CD8-positive, alpha-beta memory T cell (primary cell): ENCODE measurements around the gene SMARCC1. TPM values are rescaled to one million over a fixed set of nuclear protein-coding genes. Genes with fewer than 3 reads are reported as not detected.

ENCODE experiments used
- CTCF ChIA-PET: fragments of 350-600 bp; sonication (Branson Sonifier 250); formaldehyde crosslinking; loops from one replicate; lab custom pipeline; 2021; ENCODE audit warnings: antibody characterized with exemption; lab: Charles Lee
- POLR2A ChIA-PET: fragments of 350-600 bp; sonication (Branson Sonifier 250); formaldehyde crosslinking; loops from one replicate; lab custom pipeline; 2021; ENCODE audit warnings: antibody characterized with exemption; lab: Charles Lee
- DNase-seq, 5 donors: peaks; one replicate each; pipeline versions ENCODE4 v3.0.0 to v3.0.0-alpha.2; 2020 to 2022; ENCODE audit warnings: mixed read lengths in 1 of 5
- H3K27ac ChIP-seq: one replicate; pipeline ENCODE4 v1.7.0; 2013; ENCODE audit warnings: low read depth, mild to moderate bottlenecking, low read length, moderate library complexity
- H3K27me3 ChIP-seq: 2 replicates; pipeline ENCODE4 v1.7.0; 2013; ENCODE audit warnings: low read length, mild to moderate bottlenecking; ENCODE audit not compliant: insufficient read depth, poor library complexity, severe bottlenecking
- H3K36me3 ChIP-seq: 2 replicates; pipeline ENCODE4 v1.7.0; 2013; ENCODE audit warnings: mild to moderate bottlenecking, low read length, moderate library complexity; ENCODE audit not compliant: insufficient read depth
- H3K4me1 ChIP-seq: 2 replicates; pipeline ENCODE4 v1.7.0; 2013; ENCODE audit warnings: mild to moderate bottlenecking, low read length, moderate library complexity; ENCODE audit not compliant: insufficient read depth
- H3K4me3 ChIP-seq: 2 replicates; pipeline ENCODE4 v1.7.0; 2013; ENCODE audit warnings: mild to moderate bottlenecking, low read length
- H3K9me3 ChIP-seq: 2 replicates; pipeline ENCODE4 v1.7.0; 2013; ENCODE audit warnings: mild to moderate bottlenecking, low read length
- H3K27ac Mint-ChIP-seq, 8 donors: one replicate each; pipeline ENCODE4 v1.8.0; 2020 to 2021; ENCODE audit warnings: mixed read lengths in 8 of 8, mild to moderate bottlenecking in 6 of 8, inconsistent platforms in 3 of 8, moderate library complexity in 3 of 8
- H3K27me3 Mint-ChIP-seq, 2 donors: one replicate each; pipeline ENCODE4 v1.8.0; 2020 to 2021; ENCODE audit warnings: mixed read lengths in 2 of 2, mild to moderate bottlenecking in 1 of 2, moderate library complexity in 1 of 2
- H3K36me3 Mint-ChIP-seq, 3 donors: one replicate each; pipeline ENCODE4 v1.8.0; 2020 to 2021; ENCODE audit warnings: mixed read lengths in 3 of 3, inconsistent platforms in 1 of 3, mild to moderate bottlenecking in 1 of 3
- H3K4me1 Mint-ChIP-seq, 3 donors: one replicate each; pipeline ENCODE4 v1.8.0; 2020 to 2021; ENCODE audit warnings: mixed read lengths in 3 of 3, inconsistent platforms in 1 of 3, mild to moderate bottlenecking in 1 of 3
- H3K4me3 Mint-ChIP-seq, 7 donors: one replicate each; pipeline ENCODE4 v1.8.0; 2020 to 2021; ENCODE audit warnings: mixed read lengths in 7 of 7, mild to moderate bottlenecking in 6 of 7, moderate library complexity in 4 of 7, inconsistent platforms in 2 of 7
- H3K9me3 Mint-ChIP-seq, 5 donors: one replicate each; pipeline ENCODE4 v1.8.0; 2020 to 2022; ENCODE audit warnings: mixed read lengths in 5 of 5, mild to moderate bottlenecking in 3 of 5, moderate library complexity in 2 of 5, inconsistent platforms in 1 of 5
- polyA plus RNA-seq: library from polyadenylated mRNA; unstranded; fragments of 300-500 nt; fragmentation: Illumina TruSeq; gene quantifications from one replicate; pipeline ENCODE4 v1.2.3, GENCODE V29; 2021
- total RNA-seq, 2 experiments: library from RNA; stranded (reverse); gene quantifications; one replicate each; pipeline ENCODE4 v1.2.3, GENCODE V29; 2021

The SMARCC1 gene
- total and polyA plus RNA-seq, 3 experiments from 2014 or later: 54.6 to 107 (median 100) TPM

DNA sequence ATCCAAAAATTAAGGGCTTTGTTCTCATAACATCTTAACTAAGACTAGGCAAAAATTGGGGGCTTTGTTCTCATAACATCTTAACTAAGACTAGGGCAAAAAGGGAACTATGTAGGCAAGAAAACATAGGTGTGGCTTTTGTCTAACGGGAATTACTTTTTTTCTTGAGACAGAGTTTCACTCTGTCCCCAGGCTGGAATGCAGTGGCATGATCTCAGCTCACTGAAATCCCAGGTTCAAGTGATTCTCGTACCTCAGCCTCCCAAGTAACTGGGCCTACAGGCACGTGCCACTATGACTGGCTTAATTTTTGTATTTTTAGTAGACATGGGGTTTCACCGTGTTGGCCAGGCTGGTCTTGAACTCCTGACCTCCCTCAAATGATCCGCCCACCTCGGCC lies 153.3 kb downstream of the SMARCC1 start:
- Mint-ChIP-seq H3K36me3 (peaks cover 6 to 81% (median 23%) of the 10 kb centered on the region in 3 donors), H3K27me3 (no peaks in the 10 kb centered on the region), H3K4me1 (peaks cover 0 to 2% (median 0%) of the 10 kb centered on the region in 3 donors), H3K27ac (peak overlapping the region in 4 of 8 donors; percentile 7 to 80 (median 34)), H3K4me3 (no peak overlapping the region), H3K9me3 (no peaks in the 10 kb centered on the region)
- Histone ChIP-seq H3K27ac (no peak overlapping the region), H3K9me3 (no peaks in the 10 kb centered on the region), H3K4me1 (no peaks in the 10 kb centered on the region), H3K36me3 (peaks cover 30% of the 10 kb centered on the region), H3K27me3 (no peaks in the 10 kb centered on the region), H3K4me3 (no peak overlapping the region)
- CTCF ChIA-PET: no interaction called here
- DNase-seq: no peak
- POLR2A ChIA-PET: no interaction called here

DNA sequence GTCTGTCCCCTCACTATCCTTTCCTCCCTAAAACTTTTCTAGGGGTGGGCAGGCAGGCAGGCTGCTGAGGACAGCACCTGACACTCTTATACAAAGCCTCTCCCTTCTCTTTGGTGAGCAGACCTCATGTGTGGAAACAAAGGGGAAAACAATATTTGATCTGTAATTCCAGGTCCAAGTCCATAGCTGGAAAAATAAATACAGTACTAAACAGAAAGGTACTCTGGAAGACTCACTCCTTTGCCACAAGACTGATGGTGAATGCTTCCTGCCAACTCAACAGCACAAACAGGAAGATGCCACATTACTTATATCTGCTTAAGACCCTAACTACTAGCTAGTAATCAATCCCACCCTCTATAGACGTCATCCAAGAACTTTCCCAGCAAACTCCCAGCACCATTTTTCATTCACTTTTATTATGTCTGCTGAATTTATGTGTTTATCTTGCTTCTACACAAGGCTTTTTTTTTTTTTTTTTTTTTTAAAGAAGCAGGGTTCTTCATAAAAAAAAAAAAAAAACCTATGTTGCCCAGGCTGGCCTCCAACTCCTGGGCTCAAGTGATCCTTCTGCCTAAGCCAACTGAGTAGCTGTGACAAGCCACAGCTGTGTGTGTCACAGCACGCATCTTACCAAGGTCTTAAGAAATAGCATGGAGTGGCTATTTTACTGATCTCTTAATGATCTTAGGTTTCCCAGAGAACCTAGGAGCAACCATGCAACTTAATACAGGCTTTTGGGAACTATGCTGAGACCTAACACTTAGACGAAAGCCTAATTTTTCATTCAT lies 158.8 kb downstream of the SMARCC1 start:
- Histone ChIP-seq H3K4me1 (no peaks in the 10 kb centered on the region), H3K27ac (no peak overlapping the region), H3K36me3 (peaks cover 26% of the 10 kb centered on the region), H3K27me3 (no peaks in the 10 kb centered on the region), H3K4me3 (no peak overlapping the region), H3K9me3 (no peaks in the 10 kb centered on the region)
- Mint-ChIP-seq H3K4me1 (peaks cover 0 to 5% (median 0%) of the 10 kb centered on the region in 3 donors), H3K9me3 (no peaks in the 10 kb centered on the region), H3K27me3 (no peaks in the 10 kb centered on the region), H3K4me3 (no peak overlapping the region), H3K27ac (peak overlapping the region in 3 of 8 donors; percentile 19 to 35 (median 32)), H3K36me3 (peaks cover 8 to 74% (median 29%) of the 10 kb centered on the region in 3 donors)
- ChIA-PET CTCF (no interaction called here), POLR2A (no interaction called here)
- no peak for DNase-seq

DNA sequence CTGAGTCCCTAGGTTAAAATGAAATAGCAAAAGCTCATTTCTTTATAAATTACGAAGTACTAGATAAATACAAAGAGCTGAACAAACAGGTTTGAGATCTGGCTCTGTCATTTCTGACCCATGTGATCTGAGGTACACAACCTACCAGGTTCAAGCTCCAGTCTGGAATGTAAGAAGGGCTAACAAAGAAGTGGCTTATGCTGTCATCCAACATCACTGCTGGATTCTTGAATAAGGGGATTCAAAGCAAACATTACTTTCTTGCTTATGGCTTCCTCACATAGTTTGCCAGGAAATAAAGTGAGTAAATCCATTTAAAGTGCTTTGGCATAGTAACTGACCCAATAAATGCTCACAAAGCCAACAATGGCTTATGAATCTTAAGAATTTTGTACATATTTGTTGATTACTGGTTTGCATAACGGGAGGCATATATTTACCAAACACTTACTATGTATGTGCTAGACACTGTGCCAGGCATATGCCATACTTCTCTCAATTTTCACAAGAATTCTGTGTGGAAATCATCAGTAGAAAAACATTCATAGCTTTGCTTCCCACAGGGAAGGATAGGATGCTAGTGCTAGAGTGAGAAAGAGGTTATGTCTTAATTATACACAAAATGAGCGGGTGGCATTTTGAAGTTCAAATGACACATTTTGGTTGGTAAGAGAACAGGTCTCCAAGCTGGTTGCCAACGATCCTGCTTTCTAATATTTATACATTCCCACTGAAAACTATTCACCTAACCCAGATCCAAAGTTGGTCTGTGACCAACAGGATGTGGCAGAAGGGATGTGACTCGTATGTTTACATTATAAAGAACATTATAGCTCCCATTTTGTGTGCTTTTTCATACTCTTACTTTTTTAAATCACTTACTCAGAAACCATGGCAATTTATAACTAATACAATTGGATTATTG lies 164.3 kb downstream of the SMARCC1 start:
- Histone ChIP-seq H3K9me3 (no peaks in the 10 kb centered on the region), H3K27ac (no peak overlapping the region), H3K4me3 (no peak overlapping the region), H3K4me1 (no peaks in the 10 kb centered on the region), H3K36me3 (peaks cover 46% of the 10 kb centered on the region), H3K27me3 (no peaks in the 10 kb centered on the region)
- Mint-ChIP-seq H3K4me3 (no peak overlapping the region), H3K9me3 (no peaks in the 10 kb centered on the region), H3K27me3 (peaks cover 0 to 1% of the 10 kb centered on the region in 2 donors), H3K4me1 (peaks cover 0 to 7% (median 0%) of the 10 kb centered on the region in 3 donors), H3K27ac (peak overlapping the region in 3 of 8 donors; percentile 17 to 39 (median 24)), H3K36me3 (peaks cover 8 to 55% (median 36%) of the 10 kb centered on the region in 3 donors)
- CTCF ChIA-PET: no interaction called here
- no peak for DNase-seq
- POLR2A ChIA-PET: interaction anchor here (0.6 kb wide), 1 partner anchor 275 kb away, joined by 3 read pairs; no protein-coding TSS in a partner anchor

DNA sequence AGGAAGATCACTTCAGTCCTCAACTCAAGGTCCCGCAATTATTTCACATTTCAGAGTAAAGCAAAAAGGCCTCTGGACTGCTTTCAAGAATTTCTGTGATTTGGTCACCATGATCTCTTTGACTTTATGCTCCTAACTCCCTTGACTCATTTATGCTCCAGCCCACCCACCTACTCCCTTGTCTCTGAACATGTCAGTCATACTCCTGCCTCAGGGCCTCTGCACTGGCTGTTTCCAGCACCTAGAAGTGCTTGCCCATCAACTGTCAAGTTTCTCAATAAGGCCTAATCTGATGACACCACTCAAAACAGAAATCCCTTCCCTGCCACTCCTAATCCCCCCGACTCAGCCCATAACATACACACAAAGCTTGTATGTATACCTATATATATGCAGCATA lies 166.9 kb downstream of the SMARCC1 start:
- H3K27ac ChIP-seq: no peak overlapping the region
- Mint-ChIP-seq H3K4me3 (no peak overlapping the region), H3K27me3 (peaks cover 0 to 1% of the 10 kb centered on the region in 2 donors), H3K27ac (no peak overlapping the region), H3K4me1 (peaks cover 0 to 7% (median 0%) of the 10 kb centered on the region in 3 donors), H3K36me3 (peaks cover 9 to 59% (median 35%) of the 10 kb centered on the region in 3 donors), H3K9me3 (no peaks in the 10 kb centered on the region)
- H3K9me3 ChIP-seq: no peaks in the 10 kb centered on the region
- H3K36me3 ChIP-seq: peaks cover 42% of the 10 kb centered on the region
- ChIA-PET CTCF (no interaction called here), POLR2A (no interaction called here)
- no peaks in the 10 kb centered on the region for H3K4me1 ChIP-seq
- H3K4me3 ChIP-seq: no peak overlapping the region
- H3K27me3 ChIP-seq: no peaks in the 10 kb centered on the region
- no peak for DNase-seq

DNA sequence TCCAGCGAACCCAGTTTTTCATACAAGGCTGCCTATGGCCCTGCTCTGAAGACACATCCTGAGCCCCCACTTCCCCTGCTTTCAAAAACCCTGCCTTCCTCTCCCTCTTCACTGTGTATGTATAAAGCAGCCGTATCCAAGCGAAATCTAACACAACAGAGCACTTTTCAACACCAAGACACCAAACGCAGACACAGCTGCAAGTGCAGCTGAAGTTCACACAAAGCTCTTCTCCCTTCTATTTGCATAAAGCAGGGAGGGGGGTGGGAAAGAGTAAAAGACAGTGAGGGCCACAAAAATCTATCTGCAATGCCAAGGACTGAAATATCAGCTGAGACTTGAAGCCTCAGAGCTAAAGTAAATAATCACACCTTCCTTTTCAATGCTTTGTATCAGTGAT lies 168.0 kb downstream of the SMARCC1 start:
- no peak for DNase-seq
- H3K9me3 ChIP-seq: no peaks in the 10 kb centered on the region
- no peak overlapping the region for H3K4me3 ChIP-seq
- no peaks in the 10 kb centered on the region for H3K4me1 ChIP-seq
- no peaks in the 10 kb centered on the region for H3K9me3 Mint-ChIP-seq
- H3K27ac ChIP-seq: no peak overlapping the region
- H3K36me3 ChIP-seq: peaks cover 36% of the 10 kb centered on the region
- peaks cover 3 to 58% (median 30%) of the 10 kb centered on the region in 3 donors for H3K36me3 Mint-ChIP-seq
- H3K4me1 Mint-ChIP-seq: peaks cover 0 to 3% (median 0%) of the 10 kb centered on the region in 3 donors
- CTCF ChIA-PET: interaction anchor here (0.6 to 0.7 kb wide), 2 partner anchors 170 to 202 kb away, joined by 3 read pairs; no protein-coding TSS in a partner anchor
- H3K27me3 Mint-ChIP-seq: peaks cover 0 to 1% of the 10 kb centered on the region in 2 donors
- no peak overlapping the region for H3K4me3 Mint-ChIP-seq
- POLR2A ChIA-PET: interaction anchor here (0.6 kb wide), 1 partner anchor 27 kb away, joined by 7 read pairs; no protein-coding TSS in a partner anchor
- H3K27ac Mint-ChIP-seq: no peak overlapping the region
- H3K27me3 ChIP-seq: no peaks in the 10 kb centered on the region

DNA sequence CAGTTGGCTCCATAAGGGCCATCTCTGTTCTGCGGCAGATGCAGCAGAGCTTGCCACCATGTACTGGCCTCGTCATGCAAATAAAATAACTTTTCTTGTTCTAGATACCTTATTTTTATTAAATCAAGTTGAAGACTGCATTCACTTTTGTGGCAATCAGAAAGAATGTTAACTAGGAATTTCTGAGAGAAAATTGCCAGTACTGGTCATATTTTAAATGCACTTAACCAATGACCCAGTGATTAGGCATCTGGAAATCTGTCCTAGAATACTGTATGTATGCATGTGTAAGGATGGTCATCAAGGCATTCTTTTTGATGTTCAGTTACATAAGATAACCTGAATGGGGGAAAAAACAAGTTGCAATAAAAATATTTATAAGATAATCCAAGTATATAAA lies 168.8 kb downstream of the SMARCC1 start:
- Mint-ChIP-seq H3K36me3 (peaks cover 3 to 61% (median 31%) of the 10 kb centered on the region in 3 donors), H3K9me3 (no peaks in the 10 kb centered on the region), H3K27me3 (peaks cover 0 to 1% of the 10 kb centered on the region in 2 donors), H3K27ac (no peak overlapping the region), H3K4me3 (no peak overlapping the region), H3K4me1 (peaks cover 0 to 2% (median 0%) of the 10 kb centered on the region in 3 donors)
- H3K27ac ChIP-seq: no peak overlapping the region
- no peaks in the 10 kb centered on the region for H3K9me3 ChIP-seq
- no peak overlapping the region for H3K4me3 ChIP-seq
- ChIA-PET POLR2A (interaction anchor here (0.5 kb wide), 1 partner anchor 17 kb away, joined by 3 read pairs; no protein-coding TSS in a partner anchor), CTCF (no interaction called here)
- H3K27me3 ChIP-seq: no peaks in the 10 kb centered on the region
- no peaks in the 10 kb centered on the region for H3K4me1 ChIP-seq
- no peak for DNase-seq
- peaks cover 39% of the 10 kb centered on the region for H3K36me3 ChIP-seq

DNA sequence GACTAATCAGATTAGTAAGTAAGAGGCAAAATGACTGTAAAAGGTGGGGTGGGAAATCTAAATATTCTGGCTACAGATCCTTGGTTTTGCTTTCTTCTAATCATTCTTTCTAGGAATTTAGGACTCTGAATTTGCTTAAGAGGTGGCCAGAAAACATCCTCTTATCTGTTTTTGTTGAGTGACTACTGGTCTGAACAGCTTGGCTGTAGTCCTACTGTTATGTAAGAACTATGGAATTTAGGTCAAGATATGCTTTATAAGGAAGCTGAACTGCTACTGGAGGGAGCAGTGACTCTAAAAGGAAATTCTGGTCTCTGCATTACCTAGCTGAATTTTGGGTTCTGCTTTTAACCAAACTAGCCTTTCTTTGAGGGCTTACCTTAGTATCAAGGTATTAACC lies 169.5 kb downstream of the SMARCC1 start:
- DNase-seq: no peak
- Mint-ChIP-seq H3K4me1 (no peaks in the 10 kb centered on the region), H3K27ac (peak overlapping the region in 5 of 8 donors; percentile 7 to 77 (median 30)), H3K36me3 (peaks cover 3 to 59% (median 24%) of the 10 kb centered on the region in 3 donors), H3K4me3 (no peak overlapping the region), H3K27me3 (peaks cover 0 to 1% of the 10 kb centered on the region in 2 donors), H3K9me3 (no peaks in the 10 kb centered on the region)
- Histone ChIP-seq H3K36me3 (peaks cover 32% of the 10 kb centered on the region), H3K4me1 (no peaks in the 10 kb centered on the region), H3K9me3 (no peaks in the 10 kb centered on the region), H3K27ac (no peak overlapping the region), H3K27me3 (no peaks in the 10 kb centered on the region), H3K4me3 (no peak overlapping the region)
- POLR2A ChIA-PET: interaction anchor here (0.5 kb wide), 1 partner anchor 17 kb away, joined by 3 read pairs; no protein-coding TSS in a partner anchor
- CTCF ChIA-PET: no interaction called here
